Activated naive CD4-positive, alpha-beta T cell treated with anti-CD3 and anti-CD28 coated beads, Interleukin-2, amount 10 ng/mL, durations not matched to agents 7 days and 5 days (primary cell): ENCODE data around the gene SLC25A10.
A peak's percentile ranks its signal among the peaks of the same experiment; 100 is the strongest.
"Not testable (repeated sequence)": the region's sequence is repeated elsewhere in the genome, so short reads cannot be mapped to it uniquely, and the experiment has no call there.

Experiments
- CTCF ChIA-PET: fragments of 350-600 bp; sonication (Branson Sonifier 250); formaldehyde crosslinking; loops from one replicate; lab custom pipeline; 2021; ENCODE audit warnings: antibody characterized with exemption; lab: Charles Lee
- DNase-seq: peaks from one replicate; pipeline ENCODE4 v3.0.0-alpha.2; 2020
- H3K27ac Mint-ChIP-seq: one replicate; pipeline ENCODE4 v1.8.0; 2021; ENCODE audit warnings: mild to moderate bottlenecking, moderate library complexity, mixed read lengths
- H3K27me3 Mint-ChIP-seq: one replicate; pipeline ENCODE4 v1.8.0; 2021; ENCODE audit warnings: mild to moderate bottlenecking, mixed read lengths
- H3K36me3 Mint-ChIP-seq: one replicate; pipeline ENCODE4 v1.8.0; 2021; ENCODE audit warnings: mixed read lengths
- H3K4me1 Mint-ChIP-seq: one replicate; pipeline ENCODE4 v1.8.0; 2021; ENCODE audit warnings: mixed read lengths
- H3K4me3 Mint-ChIP-seq: one replicate; pipeline ENCODE4 v1.8.0; 2021; ENCODE audit warnings: mild to moderate bottlenecking, moderate library complexity, mixed read lengths
- H3K9me3 Mint-ChIP-seq: one replicate; pipeline ENCODE4 v1.8.0; 2021; ENCODE audit warnings: mixed read lengths

Gene SLC25A10

GRCh38 chr17:81735264-81736102 is 23.4 kb downstream of the SLC25A10 start:
- Mint-ChIP-seq H3K27ac (no peak overlapping the region), H3K36me3 (no peaks in the 10 kb centered on the region), H3K9me3 (no peaks in the 10 kb centered on the region), H3K4me3 (peak overlapping the region; percentile 34), H3K27me3 (peaks cover 85% of the 10 kb centered on the region), H3K4me1 (peaks cover 18% of the 10 kb centered on the region)
- DNase-seq, result peak; percentile 46
- CTCF ChIA-PET, result interaction anchor here (1.1 to 1.7 kb wide), 6 partner anchors 14 to 286 kb away, joined by 3 to 8 read pairs (median 3); partner anchors contain the start of genes P4HB and SLC25A10

DNA sequence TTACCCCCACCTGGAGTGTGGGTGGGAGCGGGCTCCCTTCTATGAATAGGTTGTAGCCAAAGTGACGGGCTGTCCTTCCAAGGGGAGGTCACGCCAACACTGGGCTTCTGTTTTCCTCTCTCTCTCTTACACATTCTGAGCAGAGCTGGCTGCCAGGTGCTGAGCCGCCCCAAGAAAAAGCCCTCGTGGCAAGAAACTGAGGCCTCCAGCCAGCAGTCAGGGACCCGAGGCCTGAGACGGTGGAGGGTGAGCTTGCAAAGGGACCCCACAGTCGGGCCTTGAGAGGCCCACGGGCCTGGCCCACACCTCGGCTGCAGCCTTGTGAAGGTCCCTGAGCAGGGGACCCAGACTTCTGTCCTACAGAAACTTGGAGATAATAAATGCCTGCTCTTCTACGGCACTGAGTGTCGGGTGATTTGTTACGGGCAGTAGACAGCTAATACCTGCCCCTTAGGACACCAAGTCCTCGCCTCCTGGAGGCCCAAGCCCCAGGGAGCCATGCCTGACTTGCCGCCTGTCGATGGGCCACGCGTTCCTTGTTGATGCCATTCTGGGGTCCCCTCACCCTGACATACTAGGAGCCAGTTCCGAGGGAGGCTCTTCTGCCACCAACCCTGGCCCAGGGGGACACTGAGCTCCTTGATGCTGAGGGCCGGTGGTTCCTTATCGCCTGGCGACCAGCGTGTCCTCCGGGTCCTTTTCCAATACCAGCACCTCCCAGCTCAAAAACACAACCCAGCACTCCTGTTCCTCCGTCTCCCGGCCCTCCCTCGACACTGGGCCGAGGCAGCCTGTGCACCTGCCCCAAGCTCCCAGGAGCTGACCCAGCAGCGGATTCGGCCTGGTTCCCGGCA is 26.1 kb downstream of the SLC25A10 start:
- Mint-ChIP-seq H3K4me3 (no peak overlapping the region), H3K27me3 (peaks cover 79% of the 10 kb centered on the region), H3K9me3 (no peaks in the 10 kb centered on the region), H3K36me3 (no peaks in the 10 kb centered on the region), H3K4me1 (peaks cover 12% of the 10 kb centered on the region), H3K27ac (no peak overlapping the region)
- CTCF ChIA-PET, result no interaction called here
- DNase-seq, result no peak

- Mint-ChIP-seq H3K27ac (no peak overlapping the region), H3K4me1 (peaks cover 9% of the 10 kb centered on the region), H3K36me3 (no peaks in the 10 kb centered on the region), H3K9me3 (no peaks in the 10 kb centered on the region), H3K4me3 (no peak overlapping the region), H3K27me3 (peaks cover 72% of the 10 kb centered on the region)
- DNase-seq, result no peak
- CTCF ChIA-PET, result no interaction called here
Measured at GRCh38 chr17:81738801-81739393, 26.8 kb downstream of the SLC25A10 start.

- DNase-seq, H3K4me1 Mint-ChIP-seq, H3K27ac Mint-ChIP-seq, H3K4me3 Mint-ChIP-seq, H3K9me3 Mint-ChIP-seq, CTCF ChIA-PET, H3K36me3 Mint-ChIP-seq: not testable (repeated sequence)
- H3K27me3 Mint-ChIP-seq, result peaks cover 70% of the 10 kb centered on the region
Measured at GRCh38 chr17:81739593-81739992, 27.5 kb downstream of the SLC25A10 start.

DNA sequence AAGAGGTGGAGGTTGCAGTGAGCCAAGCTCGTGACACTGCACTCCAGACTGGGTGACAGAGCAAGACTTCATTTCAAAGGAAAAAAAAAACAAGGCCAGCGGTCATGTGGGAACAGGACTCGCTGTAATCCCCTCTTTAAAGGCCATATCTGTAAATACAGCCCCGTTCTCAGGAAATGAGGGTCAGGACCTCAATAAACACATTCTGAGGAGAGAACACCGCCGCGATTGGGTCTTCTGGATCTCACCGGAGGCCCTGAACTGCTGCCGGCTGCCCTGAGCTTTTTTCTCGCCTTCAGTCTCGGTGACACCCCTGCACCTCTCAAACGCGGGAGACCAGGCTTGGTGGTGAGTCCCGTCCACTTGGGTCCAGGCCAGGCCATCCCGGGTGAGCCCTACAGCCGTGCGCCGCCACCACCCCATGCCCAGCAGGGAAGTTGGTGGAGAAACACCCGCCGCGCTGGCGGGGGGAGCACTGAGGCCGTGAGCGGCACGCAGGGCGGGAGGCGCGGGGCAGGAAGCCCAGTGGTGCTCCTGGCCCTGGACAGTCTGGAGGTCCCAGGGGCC is 28.4 kb downstream of the SLC25A10 start:
- CTCF ChIA-PET, result interaction anchor here (0.6 kb wide), 1 partner anchor 90 kb away, joined by 3 read pairs; no protein-coding TSS in a partner anchor
- no peaks in the 10 kb centered on the region for H3K36me3 Mint-ChIP-seq
- H3K4me1 Mint-ChIP-seq, result peaks cover 8% of the 10 kb centered on the region

GRCh38 chr17:81741049-81741593 is 29.0 kb downstream of the SLC25A10 start:
- Mint-ChIP-seq H3K27ac (no peak overlapping the region), H3K36me3 (no peaks in the 10 kb centered on the region), H3K4me1 (peaks cover 2% of the 10 kb centered on the region), H3K9me3 (no peaks in the 10 kb centered on the region), H3K4me3 (no peak overlapping the region), H3K27me3 (peaks cover 55% of the 10 kb centered on the region)
- CTCF ChIA-PET, result no interaction called here
- no peak for DNase-seq

More for the DNA sequence above, 28.4 kb downstream of the SLC25A10 start:
- Mint-ChIP-seq H3K27ac (no peak overlapping the region), H3K9me3 (no peaks in the 10 kb centered on the region), H3K4me3 (no peak overlapping the region), H3K27me3 (peaks cover 61% of the 10 kb centered on the region)
- no peak for DNase-seq

DNA sequence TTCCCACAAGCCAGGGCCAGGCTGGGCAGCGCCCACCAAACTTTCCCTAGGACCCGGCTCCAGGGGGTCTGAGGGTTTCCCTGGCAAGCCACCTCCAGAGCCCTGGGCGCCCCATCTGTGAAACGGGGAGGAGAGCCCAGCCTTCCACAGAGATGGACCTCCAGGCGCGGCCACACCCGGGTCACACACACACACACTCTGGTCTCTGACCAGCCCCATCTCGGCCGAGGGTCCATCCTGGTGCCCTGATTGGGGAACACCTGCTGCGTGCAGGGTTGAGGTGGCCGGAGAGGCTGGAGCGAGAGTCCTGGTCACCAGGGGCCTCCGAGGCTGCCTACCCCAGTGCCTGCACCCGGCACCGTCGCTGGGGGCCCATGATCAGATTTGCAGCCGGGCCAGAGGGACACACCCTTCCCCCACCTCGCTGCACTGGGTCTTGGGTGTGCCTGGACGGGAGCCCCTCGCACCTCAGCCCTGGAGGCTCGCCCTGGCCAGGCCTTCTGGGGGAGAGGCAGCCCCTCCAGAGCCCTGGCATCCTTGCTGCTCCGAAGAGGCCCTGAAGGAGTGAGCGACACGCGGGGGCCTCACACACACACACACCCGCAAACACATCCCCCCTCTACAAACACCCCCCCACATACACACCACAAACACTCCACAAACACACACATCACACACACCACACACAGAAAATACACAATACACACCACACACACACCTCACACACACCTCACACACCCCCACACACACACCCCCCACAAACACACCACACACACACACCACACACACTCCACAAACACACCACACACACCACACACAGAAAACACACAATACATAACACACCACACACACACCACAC is 29.7 kb downstream of the SLC25A10 start:
- Mint-ChIP-seq H3K27me3 (peaks cover 49% of the 10 kb centered on the region), H3K4me1 (no peaks in the 10 kb centered on the region), H3K27ac (no peak overlapping the region), H3K9me3 (no peaks in the 10 kb centered on the region), H3K36me3 (no peaks in the 10 kb centered on the region), H3K4me3 (no peak overlapping the region)
- CTCF ChIA-PET, result no interaction called here
- DNase-seq, result no peak
